Measurements from ENCODE around the gene CXXC1.

Gene CXXC1

DNA sequence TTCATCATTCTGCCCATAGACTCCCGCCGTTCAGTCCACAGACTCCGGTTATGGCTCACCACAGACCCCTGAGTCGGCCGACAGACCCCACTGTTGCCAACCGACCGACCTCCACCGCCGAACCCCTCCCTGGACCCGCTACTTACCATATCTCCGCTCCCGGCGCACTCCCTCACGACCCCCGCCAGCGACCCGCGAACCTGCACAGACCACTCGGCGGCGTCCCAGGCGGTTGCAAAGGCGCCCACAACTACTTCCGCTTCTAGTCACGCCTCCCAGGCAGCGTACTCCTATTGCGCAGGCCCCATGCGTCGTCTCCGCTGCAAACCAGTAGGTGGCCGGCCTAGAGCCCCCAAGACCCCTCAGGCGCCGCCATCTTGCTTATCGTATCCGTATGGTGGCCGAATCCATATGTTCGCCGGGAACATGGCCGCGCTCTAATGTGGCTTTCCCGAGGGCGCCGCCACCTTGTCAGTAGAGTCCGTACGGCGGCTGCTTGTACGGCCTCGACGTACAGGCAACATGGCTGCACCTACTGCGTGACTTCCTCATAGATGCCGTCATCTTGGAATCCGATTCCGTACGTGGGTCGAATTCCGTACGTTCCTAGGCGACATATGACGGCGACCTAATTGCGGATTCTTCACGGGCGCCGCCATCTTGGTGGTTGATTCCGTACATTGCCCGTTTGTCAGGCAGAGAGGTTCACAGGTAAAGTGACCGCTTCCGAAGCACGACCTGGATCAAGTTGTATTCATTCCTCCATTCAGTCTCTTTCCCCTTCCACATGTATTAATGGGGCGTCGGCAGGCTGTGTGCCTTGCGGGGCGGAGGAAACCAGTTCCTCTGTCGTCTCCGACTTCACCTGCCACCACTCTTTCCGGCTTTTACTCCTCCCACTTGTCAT lies at the start of gene CXXC1:
Gene CXXC1, minus strand, starts transcription at position 252 of the 907 bp plus-strand sequence. Its CDS starts 103 bp downstream, at position 149.
- no CpG with 5 or more reads among the region's 76 CpGs for WGBS (ENCODE audit: insufficient coverage, insufficient read length)
- H3K27me3 ChIP-seq (ENCODE audit: control insufficient read depth, insufficient read depth, low read length), result no peaks in the 10 kb centered on the region
- H3K27ac ChIP-seq (ENCODE audit: low read length), result no peak within 1 kb of the TSS
- H3K4me1 ChIP-seq (ENCODE audit: control insufficient read depth, insufficient read depth, low read length), result no peaks in the 10 kb centered on the region
- no peaks in the 10 kb centered on the region for H3K9me3 ChIP-seq (ENCODE audit: control insufficient read depth, insufficient read depth, low read length)
- H3K4me3 ChIP-seq (ENCODE audit: low read length), result peak within 1 kb of the TSS; percentile 89
- peaks cover 13% of the 10 kb centered on the region for H3K36me3 ChIP-seq (ENCODE audit: control insufficient read depth, insufficient read depth, low read length)
- peak; percentile 87 for DNase-seq (ENCODE audit: low read depth, low spot score)

DNA sequence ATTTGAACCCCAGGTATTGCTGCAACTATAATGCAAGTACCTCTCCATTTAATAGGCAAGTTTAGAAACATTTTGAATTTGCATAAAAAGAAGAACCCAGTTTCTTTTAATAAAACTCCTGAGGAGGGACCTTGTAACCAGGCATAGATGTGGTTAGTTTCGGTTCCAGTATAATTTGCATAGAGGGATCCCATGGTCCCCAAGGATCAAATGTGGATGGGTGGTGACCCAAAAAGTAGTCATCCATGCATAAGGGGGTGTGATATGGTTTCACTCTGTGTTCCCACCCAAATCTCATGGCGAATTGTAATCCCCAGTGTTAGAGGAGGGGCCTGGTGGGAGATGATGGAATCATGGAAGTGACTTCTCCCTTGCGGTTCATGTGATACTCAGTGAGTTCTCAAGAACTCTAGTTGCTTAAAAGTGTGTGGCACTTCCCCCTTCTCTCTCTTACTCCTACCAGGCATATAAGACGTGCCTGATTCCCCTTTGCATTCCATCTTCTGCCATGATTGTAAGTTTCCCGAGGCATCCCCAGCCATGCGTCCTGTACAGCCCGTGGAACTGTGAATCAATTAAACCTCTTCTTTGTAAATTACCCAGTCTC lies 47.2 kb upstream of the CXXC1 start:
- H3K27ac ChIP-seq (ENCODE audit: low read length), result no peak overlapping the region
- H3K4me3 ChIP-seq (ENCODE audit: low read length), result no peak overlapping the region
- no peaks in the 10 kb centered on the region for H3K9me3 ChIP-seq (ENCODE audit: control insufficient read depth, insufficient read depth, low read length)
- no peaks in the 10 kb centered on the region for H3K36me3 ChIP-seq (ENCODE audit: control insufficient read depth, insufficient read depth, low read length)
- no peaks in the 10 kb centered on the region for H3K27me3 ChIP-seq (ENCODE audit: control insufficient read depth, insufficient read depth, low read length)
- no peaks in the 10 kb centered on the region for H3K4me1 ChIP-seq (ENCODE audit: control insufficient read depth, insufficient read depth, low read length)
- WGBS (ENCODE audit: insufficient coverage, insufficient read length), result no CpG with 5 or more reads among the region's 7 CpGs
- no peak for DNase-seq (ENCODE audit: low read depth, low spot score)

DNA sequence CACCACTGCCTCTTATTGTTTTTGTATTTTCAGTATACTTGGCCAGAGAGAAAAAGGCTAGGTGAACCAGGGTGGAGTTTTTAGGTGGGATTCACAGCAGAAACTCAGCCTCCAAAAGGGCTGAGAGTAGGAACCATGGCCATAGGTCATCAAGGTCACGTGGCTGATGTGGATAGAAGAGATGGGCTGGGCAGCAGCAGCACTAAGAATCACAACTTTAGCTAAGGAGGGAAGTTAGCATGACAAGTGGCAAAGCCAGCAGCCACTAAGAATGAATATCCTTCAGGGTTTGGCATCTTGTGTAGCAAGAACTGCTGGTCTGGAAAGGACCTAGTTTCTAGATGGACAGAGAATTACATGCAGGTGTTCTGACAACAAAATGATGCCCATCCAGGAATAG lies 44.2 kb upstream of the CXXC1 start:
- Histone ChIP-seq H3K27me3 (ENCODE audit: control insufficient read depth, insufficient read depth, low read length) (no peaks in the 10 kb centered on the region), H3K36me3 (ENCODE audit: control insufficient read depth, insufficient read depth, low read length) (no peaks in the 10 kb centered on the region), H3K4me1 (ENCODE audit: control insufficient read depth, insufficient read depth, low read length) (no peaks in the 10 kb centered on the region), H3K27ac (ENCODE audit: low read length) (no peak overlapping the region), H3K4me3 (ENCODE audit: low read length) (no peak overlapping the region), H3K9me3 (ENCODE audit: control insufficient read depth, insufficient read depth, low read length) (no peaks in the 10 kb centered on the region)
- no peak for DNase-seq (ENCODE audit: low read depth, low spot score)
- no CpG with 5 or more reads among the region's 1 CpG for WGBS (ENCODE audit: insufficient coverage, insufficient read length)

- Histone ChIP-seq H3K36me3 (ENCODE audit: control insufficient read depth, insufficient read depth, low read length) (no peaks in the 10 kb centered on the region), H3K4me1 (ENCODE audit: control insufficient read depth, insufficient read depth, low read length) (no peaks in the 10 kb centered on the region), H3K9me3 (ENCODE audit: control insufficient read depth, insufficient read depth, low read length) (no peaks in the 10 kb centered on the region), H3K4me3 (ENCODE audit: low read length) (no peak overlapping the region), H3K27me3 (ENCODE audit: control insufficient read depth, insufficient read depth, low read length) (no peaks in the 10 kb centered on the region), H3K27ac (ENCODE audit: low read length) (no peak overlapping the region)
- no peak for DNase-seq (ENCODE audit: low read depth, low spot score)
Measured at GRCh38 chr18:50330176-50330575, 42.7 kb upstream of the CXXC1 start.

- H3K9me3 ChIP-seq (ENCODE audit: control insufficient read depth, insufficient read depth, low read length), result no peaks in the 10 kb centered on the region
- WGBS (ENCODE audit: insufficient coverage, insufficient read length), result no CpG with 5 or more reads among the region's 3 CpGs
- no peak for DNase-seq (ENCODE audit: low read depth, low spot score)
- no peaks in the 10 kb centered on the region for H3K27me3 ChIP-seq (ENCODE audit: control insufficient read depth, insufficient read depth, low read length)
- no peaks in the 10 kb centered on the region for H3K36me3 ChIP-seq (ENCODE audit: control insufficient read depth, insufficient read depth, low read length)
- no peak overlapping the region for H3K27ac ChIP-seq (ENCODE audit: low read length)
- no peaks in the 10 kb centered on the region for H3K4me1 ChIP-seq (ENCODE audit: control insufficient read depth, insufficient read depth, low read length)
- H3K4me3 ChIP-seq (ENCODE audit: low read length), result no peak overlapping the region
Measured at GRCh38 chr18:50327983-50328382, 40.5 kb upstream of the CXXC1 start.

GRCh38 chr18:50320719-50321118 lies 33.2 kb upstream of the CXXC1 start:
- Histone ChIP-seq H3K4me3 (ENCODE audit: low read length) (no peak overlapping the region), H3K9me3 (ENCODE audit: control insufficient read depth, insufficient read depth, low read length) (no peaks in the 10 kb centered on the region), H3K36me3 (ENCODE audit: control insufficient read depth, insufficient read depth, low read length) (no peaks in the 10 kb centered on the region), H3K27me3 (ENCODE audit: control insufficient read depth, insufficient read depth, low read length) (no peaks in the 10 kb centered on the region), H3K27ac (ENCODE audit: low read length) (no peak overlapping the region), H3K4me1 (ENCODE audit: control insufficient read depth, insufficient read depth, low read length) (no peaks in the 10 kb centered on the region)
- no CpG with 5 or more reads among the region's 5 CpGs for WGBS (ENCODE audit: insufficient coverage, insufficient read length)
- DNase-seq (ENCODE audit: low read depth, low spot score), result no peak

- no peak overlapping the region for H3K27ac ChIP-seq (ENCODE audit: low read length)
- no peaks in the 10 kb centered on the region for H3K27me3 ChIP-seq (ENCODE audit: control insufficient read depth, insufficient read depth, low read length)
- H3K4me3 ChIP-seq (ENCODE audit: low read length), result no peak overlapping the region
- no peak for DNase-seq (ENCODE audit: low read depth, low spot score)
- no CpG with 5 or more reads among the region's 5 CpGs for WGBS (ENCODE audit: insufficient coverage, insufficient read length)
- no peaks in the 10 kb centered on the region for H3K4me1 ChIP-seq (ENCODE audit: control insufficient read depth, insufficient read depth, low read length)
- no peaks in the 10 kb centered on the region for H3K36me3 ChIP-seq (ENCODE audit: control insufficient read depth, insufficient read depth, low read length)
- H3K9me3 ChIP-seq (ENCODE audit: control insufficient read depth, insufficient read depth, low read length), result no peaks in the 10 kb centered on the region
Measured at GRCh38 chr18:50315100-50315871, 27.8 kb upstream of the CXXC1 start.

DNA sequence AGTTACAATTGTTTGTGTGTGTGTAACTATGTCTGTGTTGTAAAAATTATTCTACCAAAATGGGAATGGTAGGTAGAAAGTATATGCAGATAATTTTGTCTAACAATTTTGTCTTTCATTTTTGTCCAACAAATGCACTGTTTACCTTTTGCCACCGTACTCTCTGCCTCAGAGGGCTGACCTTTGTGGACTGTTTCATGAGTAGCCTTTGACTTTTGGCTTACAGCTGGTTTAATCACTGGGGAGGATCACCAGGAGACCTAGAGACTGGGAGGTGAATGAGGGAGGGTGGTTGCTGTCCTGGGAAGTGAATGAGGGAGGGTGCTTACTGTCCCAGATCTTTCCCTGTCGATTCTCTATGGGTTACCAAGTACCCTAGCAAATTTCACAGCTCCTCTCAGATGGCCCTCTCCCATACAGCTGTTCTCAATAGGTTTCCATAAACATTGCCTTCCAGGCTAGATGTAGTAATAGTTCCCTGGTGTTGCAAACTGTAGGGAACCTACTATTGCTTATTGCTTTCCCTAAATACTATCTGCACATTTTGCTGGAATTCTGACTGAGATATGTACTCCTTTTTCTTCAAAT lies 26.5 kb upstream of the CXXC1 start:
- no peak overlapping the region for H3K4me3 ChIP-seq (ENCODE audit: low read length)
- no peak for DNase-seq (ENCODE audit: low read depth, low spot score)
- H3K27me3 ChIP-seq (ENCODE audit: control insufficient read depth, insufficient read depth, low read length), result no peaks in the 10 kb centered on the region
- H3K27ac ChIP-seq (ENCODE audit: low read length), result no peak overlapping the region
- H3K36me3 ChIP-seq (ENCODE audit: control insufficient read depth, insufficient read depth, low read length), result no peaks in the 10 kb centered on the region
- no peaks in the 10 kb centered on the region for H3K4me1 ChIP-seq (ENCODE audit: control insufficient read depth, insufficient read depth, low read length)
- no peaks in the 10 kb centered on the region for H3K9me3 ChIP-seq (ENCODE audit: control insufficient read depth, insufficient read depth, low read length)
- no CpG with 5 or more reads among the region's 2 CpGs for WGBS (ENCODE audit: insufficient coverage, insufficient read length)

DNA sequence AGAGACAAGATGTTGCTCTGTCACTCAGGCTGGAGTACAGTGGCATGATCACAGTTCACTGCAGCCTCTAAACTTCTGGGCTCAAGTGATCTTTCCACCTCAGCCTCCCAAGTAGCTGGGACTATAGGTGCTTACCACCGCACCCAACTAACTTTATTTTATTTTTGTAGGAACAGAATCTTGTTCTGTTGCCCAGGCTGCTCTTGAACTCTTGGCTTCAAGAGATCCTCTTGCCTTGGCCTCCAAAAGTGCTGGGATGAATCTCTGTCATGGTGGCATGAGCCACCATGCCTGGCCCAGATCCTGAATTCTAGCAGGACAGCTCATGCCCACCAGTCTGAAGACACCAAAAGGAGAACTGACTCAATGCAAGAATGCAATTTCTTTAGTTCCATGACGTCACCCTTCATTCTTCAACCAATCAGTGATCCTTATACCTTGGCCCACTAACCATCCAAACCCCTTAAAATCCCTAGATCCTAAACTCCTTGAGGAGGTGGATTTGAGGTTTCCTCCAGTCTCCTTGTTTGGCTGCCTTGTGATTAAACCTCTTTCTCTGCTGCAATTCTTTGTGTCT lies 25.6 kb upstream of the CXXC1 start:
- no peak overlapping the region for H3K27ac ChIP-seq (ENCODE audit: low read length)
- no peaks in the 10 kb centered on the region for H3K9me3 ChIP-seq (ENCODE audit: control insufficient read depth, insufficient read depth, low read length)
- no peaks in the 10 kb centered on the region for H3K27me3 ChIP-seq (ENCODE audit: control insufficient read depth, insufficient read depth, low read length)
- H3K4me1 ChIP-seq (ENCODE audit: control insufficient read depth, insufficient read depth, low read length), result no peaks in the 10 kb centered on the region
- no peak for DNase-seq (ENCODE audit: low read depth, low spot score)
- WGBS (ENCODE audit: insufficient coverage, insufficient read length), result no CpG with 5 or more reads among the region's 2 CpGs
- H3K36me3 ChIP-seq (ENCODE audit: control insufficient read depth, insufficient read depth, low read length), result no peaks in the 10 kb centered on the region
- no peak overlapping the region for H3K4me3 ChIP-seq (ENCODE audit: low read length)

All from iPS DF 6.9 (cell line).